WTC11 (cell line): Measurements from ENCODE around the gene LDB3. TPM values are rescaled to one million over a fixed set of nuclear protein-coding genes. Genes with fewer than 3 reads are reported as not detected.

Source experiments
- ATAC-seq: fragments of 200-7000 bp; cut with Tn5 transposase; 2 replicates; pipeline ENCODE4 v1.10.0; 2021; ENCODE audit warnings: mild to moderate bottlenecking, moderate library complexity
- CTCF ChIA-PET: fragments of 300-600 bp; sonication (Branson Sonifier 250); formaldehyde crosslinking; loops from one replicate; lab custom pipeline; 2021; ENCODE audit warnings: antibody characterized with exemption; lab: Charles Lee
- POLR2A ChIA-PET: fragments of 350-600 bp; sonication (Branson Sonifier 250); formaldehyde crosslinking; loops from one replicate; lab custom pipeline; 2021; ENCODE audit warnings: antibody characterized with exemption; lab: Charles Lee
- DNase-seq: peaks from one replicate; pipeline ENCODE4 v3.0.0; 2021; ENCODE audit warnings: low spot score
- H3K27ac Mint-ChIP-seq: 2 replicates; pipeline ENCODE4 v1.8.0; 2021; ENCODE audit warnings: mixed read lengths
- H3K27me3 Mint-ChIP-seq: 2 replicates; pipeline ENCODE4 v1.8.0; 2021; ENCODE audit warnings: low read depth, mild to moderate bottlenecking, moderate library complexity, mixed read lengths
- H3K36me3 Mint-ChIP-seq: 2 replicates; pipeline ENCODE4 v1.8.0; 2021; ENCODE audit warnings: mixed read lengths
- H3K4me1 Mint-ChIP-seq: 2 replicates; pipeline ENCODE4 v1.8.0; 2022; ENCODE audit warnings: mixed read lengths
- H3K4me3 Mint-ChIP-seq: 2 replicates; pipeline ENCODE4 v1.8.0; 2021; ENCODE audit warnings: mild to moderate bottlenecking, moderate library complexity, mixed read lengths
- H3K9me3 Mint-ChIP-seq: 2 replicates; pipeline ENCODE4 v1.8.0; 2021; ENCODE audit warnings: mixed read lengths
- CBFB ChIP-seq: sonication (generic); formaldehyde crosslinking; IDR thresholded peaks from 2 replicates; pipeline ENCODE4 v1.8.1; 2022; ENCODE audit warnings: mild to moderate bottlenecking, low read depth, missing genetic modification reagents
- EMX1 ChIP-seq: fragments of 250-450 bp; sonication (Bioruptor Pico); IDR thresholded peaks from 2 replicates; pipeline ENCODE4 v1.8.0; 2021; ENCODE audit warnings: mild to moderate bottlenecking
- ETV6 ChIP-seq: sonication (generic); formaldehyde crosslinking; IDR thresholded peaks from 2 replicates; pipeline ENCODE4 v1.8.1; 2022; ENCODE audit warnings: mild to moderate bottlenecking, missing genetic modification reagents
- HMGA2 ChIP-seq: fragments of 250-450 bp; sonication (Bioruptor Pico); IDR thresholded peaks from 2 replicates; pipeline ENCODE4 v1.4.0; 2021; ENCODE audit warnings: mild to moderate bottlenecking, moderate library complexity
- JUN ChIP-seq: sonication (generic); formaldehyde crosslinking; IDR thresholded peaks from 2 replicates; pipeline ENCODE4 v1.8.0; 2023; ENCODE audit warnings: mild to moderate bottlenecking, missing genetic modification reagents
- SMAD3 ChIP-seq: sonication (generic); formaldehyde crosslinking; IDR thresholded peaks from 2 replicates; pipeline ENCODE4 v1.8.0; 2022; ENCODE audit warnings: missing genetic modification reagents, mild to moderate bottlenecking, borderline replicate concordance
- SOX15 ChIP-seq: fragments of 250-450 bp; sonication (Bioruptor Pico); IDR thresholded peaks from 2 replicates; pipeline ENCODE4 v1.9.0; 2021; ENCODE audit warnings: mild to moderate bottlenecking
- TCF7 ChIP-seq: sonication (generic); formaldehyde crosslinking; IDR thresholded peaks from 2 replicates; pipeline ENCODE4 v1.8.0; 2022; ENCODE audit warnings: mild to moderate bottlenecking, low read depth, missing genetic modification reagents, moderate library complexity
- TEAD1 ChIP-seq: sonication (generic); formaldehyde crosslinking; IDR thresholded peaks from 2 replicates; pipeline ENCODE4 v1.8.0; 2022; ENCODE audit warnings: mild to moderate bottlenecking, missing genetic modification reagents
- ZNF121 ChIP-seq: sonication (generic); formaldehyde crosslinking; IDR thresholded peaks from 2 replicates; pipeline ENCODE4 v1.8.0; 2023; ENCODE audit warnings: missing genetic modification reagents
- ZNF416 ChIP-seq: fragments of 250-450 bp; sonication (Bioruptor Pico); IDR thresholded peaks from 2 replicates; pipeline ENCODE4 v1.9.0; 2021; ENCODE audit warnings: mild to moderate bottlenecking, inconsistent platforms
- ZNF671 ChIP-seq: fragments of 250-450 bp; sonication (Bioruptor Pico); IDR thresholded peaks from 2 replicates; pipeline ENCODE4 v1.8.0; 2021; ENCODE audit warnings: mild to moderate bottlenecking
- total RNA-seq: library from RNA; stranded (reverse); gene quantifications from 3 replicates; pipeline ENCODE4 v1.2.3, GENCODE V29; 2021
- TF ChIP-seq, protein P1 (sequence below): sonication (generic); formaldehyde crosslinking; conservative IDR thresholded peaks from 2 replicates; pipeline ENCODE4 v1.8.1; 2023; ENCODE audit warnings: mild to moderate bottlenecking, low read depth, missing genetic modification reagents, moderate library complexity
- TF ChIP-seq, protein P2 (sequence below): sonication (generic); formaldehyde crosslinking; IDR thresholded peaks from 2 replicates; pipeline ENCODE4 v1.8.0; 2023; ENCODE audit warnings: mild to moderate bottlenecking, missing genetic modification reagents
- TF ChIP-seq, protein P3 (sequence below): sonication (generic); formaldehyde crosslinking; IDR thresholded peaks from 2 replicates; pipeline ENCODE4 v1.8.1; 2023; ENCODE audit warnings: mild to moderate bottlenecking, missing genetic modification reagents, moderate library complexity
- TF ChIP-seq, protein P4 (sequence below): sonication (generic); formaldehyde crosslinking; conservative IDR thresholded peaks from 2 replicates; pipeline ENCODE4 v1.8.1; 2022; ENCODE audit warnings: mild to moderate bottlenecking, missing genetic modification reagents
- TF ChIP-seq, protein P5 (sequence below): fragments of 250-450 bp; sonication (Bioruptor Pico); IDR thresholded peaks from 2 replicates; pipeline ENCODE4 v1.9.0; 2021; ENCODE audit warnings: mild to moderate bottlenecking

Gene LDB3
- total RNA-seq, 1 experiment from 2014 or later: 0.42 TPM

DNA sequence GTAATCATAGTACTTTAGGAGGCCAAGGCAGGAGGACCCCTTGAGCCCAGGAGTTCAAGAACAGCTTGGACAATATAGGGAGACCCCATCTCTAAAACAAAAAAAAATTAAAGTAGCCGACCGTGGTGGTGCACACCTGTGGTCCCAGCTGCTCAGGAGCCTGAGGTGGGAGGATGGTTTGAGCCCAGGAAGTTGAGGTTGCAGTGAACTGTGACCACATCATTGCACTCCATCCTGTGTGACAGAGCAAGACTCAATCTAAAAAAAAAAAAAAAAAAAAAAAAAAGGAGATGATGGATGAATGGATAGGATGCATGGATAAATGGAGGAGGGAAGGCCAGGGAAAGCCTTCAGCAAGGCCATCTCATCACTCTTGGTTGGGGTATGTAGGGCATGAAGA is 54.7 kb downstream of the LDB3 start:
- DNase-seq (no peak), ATAC-seq (no peak)
- Mint-ChIP-seq H3K4me1 (peaks cover 14% of the 10 kb centered on the region), H3K9me3 (no peaks in the 10 kb centered on the region), H3K4me3 (no peak overlapping the region), H3K27me3 (no peaks in the 10 kb centered on the region), H3K36me3 (no peaks in the 10 kb centered on the region), H3K27ac (no peak overlapping the region)
- CTCF ChIA-PET: no interaction called here
- POLR2A ChIA-PET: interaction anchor here (0.5 kb wide), 1 partner anchor 37 kb away, joined by 4 read pairs; no protein-coding TSS in a partner anchor
- no peak for TF ChIP-seq TEAD1 (CRISPR knock-in tag)
- no peak for TF ChIP-seq CBFB (CRISPR knock-in tag)
- no peak for TF ChIP-seq ZNF671 (CRISPR knock-in tag)
- no peak for TF ChIP-seq ETV6 (CRISPR knock-in tag)
- TF ChIP-seq ZNF121 (CRISPR knock-in tag): no peak
- no peak for TF ChIP-seq SMAD3
- TF ChIP-seq, protein P1, sequence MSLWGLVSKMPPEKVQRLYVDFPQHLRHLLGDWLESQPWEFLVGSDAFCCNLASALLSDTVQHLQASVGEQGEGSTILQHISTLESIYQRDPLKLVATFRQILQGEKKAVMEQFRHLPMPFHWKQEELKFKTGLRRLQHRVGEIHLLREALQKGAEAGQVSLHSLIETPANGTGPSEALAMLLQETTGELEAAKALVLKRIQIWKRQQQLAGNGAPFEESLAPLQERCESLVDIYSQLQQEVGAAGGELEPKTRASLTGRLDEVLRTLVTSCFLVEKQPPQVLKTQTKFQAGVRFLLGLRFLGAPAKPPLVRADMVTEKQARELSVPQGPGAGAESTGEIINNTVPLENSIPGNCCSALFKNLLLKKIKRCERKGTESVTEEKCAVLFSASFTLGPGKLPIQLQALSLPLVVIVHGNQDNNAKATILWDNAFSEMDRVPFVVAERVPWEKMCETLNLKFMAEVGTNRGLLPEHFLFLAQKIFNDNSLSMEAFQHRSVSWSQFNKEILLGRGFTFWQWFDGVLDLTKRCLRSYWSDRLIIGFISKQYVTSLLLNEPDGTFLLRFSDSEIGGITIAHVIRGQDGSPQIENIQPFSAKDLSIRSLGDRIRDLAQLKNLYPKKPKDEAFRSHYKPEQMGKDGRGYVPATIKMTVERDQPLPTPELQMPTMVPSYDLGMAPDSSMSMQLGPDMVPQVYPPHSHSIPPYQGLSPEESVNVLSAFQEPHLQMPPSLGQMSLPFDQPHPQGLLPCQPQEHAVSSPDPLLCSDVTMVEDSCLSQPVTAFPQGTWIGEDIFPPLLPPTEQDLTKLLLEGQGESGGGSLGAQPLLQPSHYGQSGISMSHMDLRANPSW: no peak
- TF ChIP-seq JUN (CRISPR knock-in tag): no peak
- TF ChIP-seq, protein P2, sequence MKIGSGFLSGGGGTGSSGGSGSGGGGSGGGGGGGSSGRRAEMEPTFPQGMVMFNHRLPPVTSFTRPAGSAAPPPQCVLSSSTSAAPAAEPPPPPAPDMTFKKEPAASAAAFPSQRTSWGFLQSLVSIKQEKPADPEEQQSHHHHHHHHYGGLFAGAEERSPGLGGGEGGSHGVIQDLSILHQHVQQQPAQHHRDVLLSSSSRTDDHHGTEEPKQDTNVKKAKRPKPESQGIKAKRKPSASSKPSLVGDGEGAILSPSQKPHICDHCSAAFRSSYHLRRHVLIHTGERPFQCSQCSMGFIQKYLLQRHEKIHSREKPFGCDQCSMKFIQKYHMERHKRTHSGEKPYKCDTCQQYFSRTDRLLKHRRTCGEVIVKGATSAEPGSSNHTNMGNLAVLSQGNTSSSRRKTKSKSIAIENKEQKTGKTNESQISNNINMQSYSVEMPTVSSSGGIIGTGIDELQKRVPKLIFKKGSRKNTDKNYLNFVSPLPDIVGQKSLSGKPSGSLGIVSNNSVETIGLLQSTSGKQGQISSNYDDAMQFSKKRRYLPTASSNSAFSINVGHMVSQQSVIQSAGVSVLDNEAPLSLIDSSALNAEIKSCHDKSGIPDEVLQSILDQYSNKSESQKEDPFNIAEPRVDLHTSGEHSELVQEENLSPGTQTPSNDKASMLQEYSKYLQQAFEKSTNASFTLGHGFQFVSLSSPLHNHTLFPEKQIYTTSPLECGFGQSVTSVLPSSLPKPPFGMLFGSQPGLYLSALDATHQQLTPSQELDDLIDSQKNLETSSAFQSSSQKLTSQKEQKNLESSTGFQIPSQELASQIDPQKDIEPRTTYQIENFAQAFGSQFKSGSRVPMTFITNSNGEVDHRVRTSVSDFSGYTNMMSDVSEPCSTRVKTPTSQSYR (CRISPR knock-in tag): no peak
- TF ChIP-seq, protein P3, sequence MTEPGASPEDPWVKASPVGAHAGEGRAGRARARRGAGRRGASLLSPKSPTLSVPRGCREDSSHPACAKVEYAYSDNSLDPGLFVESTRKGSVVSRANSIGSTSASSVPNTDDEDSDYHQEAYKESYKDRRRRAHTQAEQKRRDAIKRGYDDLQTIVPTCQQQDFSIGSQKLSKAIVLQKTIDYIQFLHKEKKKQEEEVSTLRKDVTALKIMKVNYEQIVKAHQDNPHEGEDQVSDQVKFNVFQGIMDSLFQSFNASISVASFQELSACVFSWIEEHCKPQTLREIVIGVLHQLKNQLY (CRISPR knock-in tag): no peak
- no peak for TF ChIP-seq TCF7 (CRISPR knock-in tag)
- no peak for TF ChIP-seq SOX15

DNA sequence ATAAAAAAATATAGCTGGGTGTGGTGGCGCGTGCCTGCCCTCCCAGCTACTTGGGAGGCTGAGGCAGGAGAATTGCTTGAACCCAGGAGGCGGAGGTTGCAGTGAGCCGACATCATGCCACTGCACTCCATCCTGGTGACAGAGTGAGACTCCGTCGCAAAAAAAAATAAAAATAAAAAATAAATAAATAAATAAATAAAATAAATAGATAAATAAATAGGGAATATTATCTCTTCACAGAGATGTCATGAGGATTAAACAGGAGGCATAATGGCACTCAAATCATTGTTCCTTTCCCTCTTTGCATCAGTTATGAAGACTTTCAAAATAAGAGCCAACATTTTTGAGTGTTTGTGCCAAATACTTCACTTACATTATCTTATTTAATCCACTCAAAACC is 56.1 kb downstream of the LDB3 start:
- H3K27ac Mint-ChIP-seq: no peak overlapping the region
- ChIA-PET CTCF (no interaction called here), POLR2A (no interaction called here)
- TF ChIP-seq, protein P4, sequence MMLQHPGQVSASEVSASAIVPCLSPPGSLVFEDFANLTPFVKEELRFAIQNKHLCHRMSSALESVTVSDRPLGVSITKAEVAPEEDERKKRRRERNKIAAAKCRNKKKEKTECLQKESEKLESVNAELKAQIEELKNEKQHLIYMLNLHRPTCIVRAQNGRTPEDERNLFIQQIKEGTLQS (CRISPR knock-in tag): no peak
- no peak for TF ChIP-seq EMX1 (CRISPR knock-in tag)
- peak; percentile 90 for TF ChIP-seq HMGA2
- no peak for TF ChIP-seq ZNF416 (CRISPR knock-in tag)
- TF ChIP-seq, protein P1: no peak
- TF ChIP-seq, protein P5, sequence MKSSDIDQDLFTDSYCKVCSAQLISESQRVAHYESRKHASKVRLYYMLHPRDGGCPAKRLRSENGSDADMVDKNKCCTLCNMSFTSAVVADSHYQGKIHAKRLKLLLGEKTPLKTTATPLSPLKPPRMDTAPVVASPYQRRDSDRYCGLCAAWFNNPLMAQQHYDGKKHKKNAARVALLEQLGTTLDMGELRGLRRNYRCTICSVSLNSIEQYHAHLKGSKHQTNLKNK (CRISPR knock-in tag): no peak
- ATAC-seq (no peak), DNase-seq (no peak)
- H3K4me3 Mint-ChIP-seq: no peak overlapping the region
- no peaks in the 10 kb centered on the region for H3K9me3 Mint-ChIP-seq
- H3K27me3 Mint-ChIP-seq: no peaks in the 10 kb centered on the region
- H3K36me3 Mint-ChIP-seq: no peaks in the 10 kb centered on the region
- H3K4me1 Mint-ChIP-seq: peaks cover 10% of the 10 kb centered on the region
